ENCODE measurements around the gene VASH1.

VASH1 gene

GRCh38 chr14:76782115-76782884 is 21.0 kb downstream of the VASH1 start:
- H3K4me3 ChIP-seq (ENCODE audit: control insufficient read depth, low read depth, low read length), result no peak overlapping the region
- no peak for TF ChIP-seq CTCF (conservative IDR thresholded peaks at IDR 0.05; ENCODE audit: control insufficient read depth, insufficient read depth, low read depth, low read length)
- no peak for DNase-seq (ENCODE audit: low read depth)

GRCh38 chr14:76782885-76783566 is 21.8 kb downstream of the VASH1 start:
- no peak for DNase-seq (ENCODE audit: low read depth)
- no peak for TF ChIP-seq CTCF (conservative IDR thresholded peaks at IDR 0.05; ENCODE audit: control insufficient read depth, insufficient read depth, low read depth, low read length)
- no peak overlapping the region for H3K4me3 ChIP-seq (ENCODE audit: control insufficient read depth, low read depth, low read length)

GRCh38 chr14:76784266-76784874 is 23.1 kb downstream of the VASH1 start:
- no peak for TF ChIP-seq CTCF (conservative IDR thresholded peaks at IDR 0.05; ENCODE audit: control insufficient read depth, insufficient read depth, low read depth, low read length)
- DNase-seq (ENCODE audit: low read depth), result no peak
- no peak overlapping the region for H3K4me3 ChIP-seq (ENCODE audit: control insufficient read depth, low read depth, low read length)

- DNase-seq (ENCODE audit: low read depth), result peak; percentile 78
These were observed 23.6 kb downstream of the VASH1 start for GRCh38 chr14:76784881-76785280.

GRCh38 chr14:76786601-76787000 is 25.3 kb downstream of the VASH1 start:
- TF ChIP-seq CTCF (conservative IDR thresholded peaks at IDR 0.05; ENCODE audit: control insufficient read depth, insufficient read depth, low read depth, low read length), result no peak
- no peak for DNase-seq (ENCODE audit: low read depth)
- no peak overlapping the region for H3K4me3 ChIP-seq (ENCODE audit: control insufficient read depth, low read depth, low read length)

More at GRCh38 chr14:76784881-76785280, 23.6 kb downstream of the VASH1 start:
- peak; percentile 95 for TF ChIP-seq CTCF (conservative IDR thresholded peaks at IDR 0.05; ENCODE audit: control insufficient read depth, insufficient read depth, low read depth, low read length)
- no peak overlapping the region for H3K4me3 ChIP-seq (ENCODE audit: control insufficient read depth, low read depth, low read length)

GRCh38 chr14:76792422-76792821 is 31.2 kb downstream of the VASH1 start:
- no peak for TF ChIP-seq CTCF (conservative IDR thresholded peaks at IDR 0.05; ENCODE audit: control insufficient read depth, insufficient read depth, low read depth, low read length)
- no peak overlapping the region for H3K4me3 ChIP-seq (ENCODE audit: control insufficient read depth, low read depth, low read length)
- DNase-seq (ENCODE audit: low read depth), result no peak

Measured in fibroblast of mammary gland (primary cell).